Esophagus muscularis mucosa (tissue), 4 donors: Measurements from ENCODE around the gene EPHA4.

Experiments
- EP300 ChIP-seq: sonication (generic); formaldehyde crosslinking; IDR thresholded peaks from one replicate; pipeline ENCODE4 v1.6.1; 2017; ENCODE audit warnings: antibody characterized with exemption
- POLR2A ChIP-seq: fragments of 450-650 bp; IDR thresholded peaks from one replicate; pipeline ENCODE4 v1.6.1; 2017; ENCODE audit warnings: antibody characterized with exemption, moderate library complexity, mild to moderate bottlenecking, low read depth
- POLR2AphosphoS5 ChIP-seq, 2 donors: sonication (generic); formaldehyde crosslinking; IDR thresholded peaks; one replicate each; pipeline ENCODE4 v1.6.1; 2017; ENCODE audit warnings: antibody characterized with exemption in 2 of 2
- TF ChIP-seq, protein P1 (sequence below), 3 experiments: fragments of 200-600 bp in 2 of 3; fragments of 450-650 bp in 1 of 3; sonication (generic) in 2 of 3; IDR thresholded peaks; one replicate each; pipeline ENCODE4 v1.5.1; 2017 to 2019; ENCODE audit warnings: antibody characterized with exemption in 3 of 3, mild to moderate bottlenecking in 2 of 3, moderate library complexity in 1 of 3

DNA sequence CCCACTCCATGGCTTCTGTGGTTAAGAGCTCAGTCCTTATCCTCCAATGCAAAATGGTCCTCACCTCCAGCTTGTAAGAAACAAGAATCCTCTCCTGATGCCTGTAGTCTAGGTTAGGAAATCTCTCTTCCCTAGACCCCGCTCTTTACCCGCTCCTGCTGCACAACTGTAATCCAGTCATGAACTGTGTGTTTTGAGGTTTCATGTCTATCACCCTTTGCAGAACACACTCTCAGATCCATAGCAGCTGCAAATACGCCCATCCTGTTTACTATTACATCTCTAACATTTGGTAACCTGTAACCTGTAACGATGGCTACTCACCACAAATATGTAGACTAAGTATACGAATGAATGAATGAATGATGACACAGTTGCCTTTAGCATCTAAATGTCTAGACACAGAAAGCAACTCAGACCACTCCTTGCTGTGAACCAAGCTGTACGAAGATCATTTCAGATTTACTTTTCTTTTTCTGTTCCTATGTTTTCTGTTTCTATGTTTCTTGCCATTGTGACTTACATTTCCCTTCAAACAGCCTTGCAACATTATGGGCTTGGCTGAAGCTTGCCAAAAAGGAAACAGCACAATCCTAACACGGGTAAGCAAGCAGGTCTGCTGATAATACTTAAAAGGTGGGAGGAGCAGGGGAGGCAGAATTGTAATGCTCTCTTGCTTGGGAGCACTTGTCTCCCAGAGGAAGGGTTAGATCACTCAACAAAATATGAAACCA is 53.7 kb downstream of the EPHA4 start:
- no peak for TF ChIP-seq POLR2A
- no peak for TF ChIP-seq POLR2AphosphoS5 (IDR thresholded peaks at IDR 0.05)
- TF ChIP-seq, protein P1, sequence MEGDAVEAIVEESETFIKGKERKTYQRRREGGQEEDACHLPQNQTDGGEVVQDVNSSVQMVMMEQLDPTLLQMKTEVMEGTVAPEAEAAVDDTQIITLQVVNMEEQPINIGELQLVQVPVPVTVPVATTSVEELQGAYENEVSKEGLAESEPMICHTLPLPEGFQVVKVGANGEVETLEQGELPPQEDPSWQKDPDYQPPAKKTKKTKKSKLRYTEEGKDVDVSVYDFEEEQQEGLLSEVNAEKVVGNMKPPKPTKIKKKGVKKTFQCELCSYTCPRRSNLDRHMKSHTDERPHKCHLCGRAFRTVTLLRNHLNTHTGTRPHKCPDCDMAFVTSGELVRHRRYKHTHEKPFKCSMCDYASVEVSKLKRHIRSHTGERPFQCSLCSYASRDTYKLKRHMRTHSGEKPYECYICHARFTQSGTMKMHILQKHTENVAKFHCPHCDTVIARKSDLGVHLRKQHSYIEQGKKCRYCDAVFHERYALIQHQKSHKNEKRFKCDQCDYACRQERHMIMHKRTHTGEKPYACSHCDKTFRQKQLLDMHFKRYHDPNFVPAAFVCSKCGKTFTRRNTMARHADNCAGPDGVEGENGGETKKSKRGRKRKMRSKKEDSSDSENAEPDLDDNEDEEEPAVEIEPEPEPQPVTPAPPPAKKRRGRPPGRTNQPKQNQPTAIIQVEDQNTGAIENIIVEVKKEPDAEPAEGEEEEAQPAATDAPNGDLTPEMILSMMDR (IDR thresholded peaks at IDR 0.05), result no peak
- no peak for TF ChIP-seq EP300
